ENCODE measurements around the gene ARL14.

- TF ChIP-seq CTCF (IDR thresholded peaks at IDR 0.05): no peak
- TF ChIP-seq POLR2A (IDR thresholded peaks at IDR 0.05): no peak
- no peak for TF ChIP-seq EP300 (IDR thresholded peaks at IDR 0.05)
Observed at GRCh38 chr3:160677459-160677881, 510 bp downstream of the ARL14 start.

All from tibial nerve (tissue), 4 donors.